GDM1 (cell line): ENCODE measurements around the gene IRF2BP2.

Source experiments
- DNase-seq: peaks from one replicate; lab custom pipeline; 2025; lab: John Stamatoyannopoulos, UW

IRF2BP2 gene

GRCh38 chr1:234634387-234634786 lies 24.4 kb upstream of the IRF2BP2 start:
- DNase-seq, result no peak

DNA sequence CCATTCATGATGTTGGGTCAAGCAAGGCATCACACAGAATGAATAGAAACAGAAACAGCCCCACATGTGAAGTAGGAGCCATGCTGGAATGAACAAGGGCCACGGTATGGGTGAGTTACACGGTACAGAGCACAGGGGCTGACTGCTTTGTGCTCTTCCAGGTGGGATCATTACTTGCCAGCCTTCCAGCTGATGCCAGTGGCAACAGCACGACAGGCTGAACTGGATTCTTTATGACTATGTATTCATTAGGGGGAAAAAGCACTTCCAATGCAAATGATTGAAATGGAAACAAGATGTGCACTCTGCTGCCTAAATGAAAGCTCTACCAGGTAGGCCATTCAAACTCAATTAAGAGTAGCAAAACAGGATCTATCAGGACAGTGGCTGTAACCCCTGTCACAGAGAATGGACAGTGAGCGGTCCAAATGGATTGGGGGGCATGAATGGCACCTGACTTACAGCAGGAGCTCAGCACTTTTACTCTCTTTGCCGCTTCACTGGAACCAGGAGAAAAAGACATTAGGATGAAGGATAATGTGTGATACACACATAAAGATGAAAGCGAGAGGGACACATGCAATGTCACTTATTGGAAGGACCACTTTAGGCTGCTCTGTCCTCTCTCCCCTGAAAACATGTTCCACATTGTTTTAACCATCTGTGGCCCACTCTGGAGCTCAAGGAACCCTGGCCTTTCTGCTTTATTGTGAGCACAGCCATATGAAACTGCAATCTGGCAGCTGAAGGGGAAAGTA lies 23.4 kb upstream of the IRF2BP2 start:
- DNase-seq, result no peak

DNA sequence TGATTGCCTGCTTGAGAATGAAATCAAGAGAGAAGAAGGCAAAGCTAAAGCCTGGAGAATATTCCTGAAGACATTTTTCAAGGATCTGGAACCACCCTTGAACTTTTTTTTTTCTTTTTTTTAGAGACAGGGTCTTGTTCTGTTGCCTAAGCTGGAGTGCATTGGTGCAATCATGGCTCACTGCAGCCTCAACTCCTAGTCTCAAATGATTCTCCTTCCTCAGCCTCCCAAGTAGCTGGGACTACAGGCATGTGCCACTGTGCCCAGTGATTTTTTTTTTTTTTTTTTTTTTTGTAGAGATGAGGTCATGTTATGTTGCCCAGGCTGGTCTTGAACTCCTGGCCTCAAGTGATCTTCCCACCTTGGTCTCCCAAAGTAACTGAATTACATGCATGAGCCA lies 22.2 kb upstream of the IRF2BP2 start:
- DNase-seq, result no peak

GRCh38 chr1:234631721-234632125 lies 21.7 kb upstream of the IRF2BP2 start:
- DNase-seq, result no peak

DNA sequence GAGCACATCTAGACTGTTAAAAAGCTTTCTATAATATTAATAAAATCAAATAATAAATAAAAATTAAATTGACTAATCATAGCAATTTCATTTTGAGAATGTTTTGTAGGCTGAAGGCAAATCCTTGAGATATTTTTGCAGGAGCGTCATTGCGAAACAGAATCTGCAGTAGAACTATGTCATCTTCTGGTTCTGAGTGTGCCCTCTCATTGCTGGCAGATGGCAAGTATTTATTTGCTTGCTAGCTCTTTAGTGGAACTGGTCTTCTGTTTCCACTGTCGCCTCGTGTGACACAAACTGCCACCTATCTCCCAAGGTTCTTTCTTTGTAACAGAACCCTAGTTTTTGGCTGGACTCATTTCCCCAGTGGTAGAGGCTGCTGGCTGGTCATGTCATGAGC lies 19.0 kb upstream of the IRF2BP2 start:
- DNase-seq, result no peak

GRCh38 chr1:234628089-234628488 lies 18.1 kb upstream of the IRF2BP2 start:
- DNase-seq, result no peak

GRCh38 chr1:234627009-234627950 lies 17.3 kb upstream of the IRF2BP2 start:
- no peak for DNase-seq

DNA sequence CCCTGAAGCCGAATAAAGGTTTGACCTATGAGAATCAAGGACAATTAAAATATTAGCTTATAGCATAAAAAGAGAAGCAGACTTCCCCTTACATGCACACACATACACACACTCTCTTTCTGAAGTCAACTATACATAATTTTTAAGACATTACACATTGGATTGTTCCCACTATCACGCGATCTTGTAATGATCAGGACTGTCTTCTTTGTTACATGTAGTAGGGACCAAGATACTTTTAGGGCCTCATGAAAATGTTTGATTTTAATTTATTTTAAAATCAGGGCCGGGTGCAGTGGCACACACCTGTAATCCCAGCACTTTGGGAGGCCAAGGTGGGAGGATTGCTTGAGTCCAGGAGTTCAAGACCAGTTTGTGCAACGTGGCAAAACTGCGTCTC lies 16.4 kb upstream of the IRF2BP2 start:
- no peak for DNase-seq

DNA sequence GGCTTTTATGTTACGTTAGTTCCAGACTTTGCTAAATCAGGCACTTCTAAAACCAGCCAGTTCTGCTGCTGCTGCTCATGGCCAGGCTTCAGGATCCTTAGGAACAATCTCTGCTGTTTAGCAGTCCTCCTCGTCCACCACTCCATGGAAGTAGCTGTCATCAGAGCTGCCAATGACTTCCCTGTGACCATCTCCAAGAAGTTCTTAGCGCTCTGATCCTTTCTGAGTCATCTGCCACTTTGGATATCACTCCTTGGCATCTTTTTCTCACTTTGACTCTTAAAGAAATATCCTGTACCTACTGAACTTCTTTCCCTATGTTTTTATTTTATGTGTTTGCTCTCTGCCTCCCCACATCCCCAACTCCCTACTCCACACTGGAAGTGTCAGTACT lies 14.7 kb upstream of the IRF2BP2 start:
- no peak for DNase-seq

GRCh38 chr1:234621657-234622335 lies 11.8 kb upstream of the IRF2BP2 start:
- DNase-seq, result no peak

- DNase-seq, result no peak
Observed at GRCh38 chr1:234621127-234621468, 11.1 kb upstream of the IRF2BP2 start.

DNA sequence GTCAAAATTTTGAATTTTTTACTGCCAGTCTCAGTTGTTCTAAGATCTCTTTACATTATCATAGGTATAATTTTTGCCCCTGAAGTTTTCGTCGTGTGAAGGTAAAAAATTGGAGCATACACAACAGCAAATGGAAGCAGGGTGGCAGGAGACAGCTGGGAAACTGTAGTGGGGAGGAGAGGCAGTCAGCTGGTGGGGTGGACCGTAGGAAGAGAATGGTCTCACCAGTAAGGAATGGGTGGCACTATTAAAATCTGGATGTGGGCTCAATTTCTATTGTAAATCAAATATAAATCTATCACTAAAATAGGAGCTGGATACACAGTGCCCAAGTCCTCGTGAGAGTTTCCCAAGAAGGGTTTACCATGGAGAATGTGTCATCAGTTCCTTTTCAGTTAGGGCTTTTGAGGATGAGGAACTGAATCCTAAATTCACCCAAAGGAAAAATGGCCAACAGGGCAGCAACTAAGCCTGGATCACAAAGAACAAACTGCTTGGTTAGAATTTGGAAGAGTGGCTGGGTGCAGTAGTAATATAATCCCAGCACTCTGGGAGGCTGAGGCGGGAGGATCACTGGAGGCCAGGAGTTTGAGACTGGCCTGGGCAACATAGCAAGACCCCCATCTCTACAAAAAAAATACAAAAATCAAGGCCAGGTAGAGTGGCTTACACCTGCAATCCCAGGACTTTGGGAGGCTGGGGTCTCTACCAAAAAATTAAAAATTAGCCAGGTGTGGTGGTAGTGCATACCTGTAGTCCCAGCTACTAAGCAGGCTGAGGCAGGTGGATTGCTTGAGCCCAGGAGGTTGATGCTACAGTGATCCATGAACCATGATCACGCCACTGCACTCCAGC lies 10.5 kb upstream of the IRF2BP2 start:
- no peak for DNase-seq

GRCh38 chr1:234619794-234620247 lies 9.8 kb upstream of the IRF2BP2 start:
- no peak for DNase-seq

- DNase-seq, result no peak
Observed at GRCh38 chr1:234619071-234619480, 9.1 kb upstream of the IRF2BP2 start.

DNA sequence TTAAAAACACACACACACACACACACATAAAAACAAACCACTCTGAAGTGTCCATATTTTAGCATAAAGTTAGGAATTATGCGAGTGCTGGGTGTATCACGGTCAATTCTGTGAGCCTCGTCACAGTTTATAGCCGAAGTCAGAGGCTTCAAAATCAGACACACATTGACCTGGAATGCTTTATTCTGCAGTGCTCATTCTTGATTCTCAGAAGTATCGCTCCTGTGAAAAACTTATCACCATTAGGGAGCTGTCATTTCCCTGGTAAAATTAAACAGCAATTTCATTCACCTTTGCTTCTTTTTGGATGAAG lies 8.7 kb upstream of the IRF2BP2 start:
- DNase-seq, result no peak

DNA sequence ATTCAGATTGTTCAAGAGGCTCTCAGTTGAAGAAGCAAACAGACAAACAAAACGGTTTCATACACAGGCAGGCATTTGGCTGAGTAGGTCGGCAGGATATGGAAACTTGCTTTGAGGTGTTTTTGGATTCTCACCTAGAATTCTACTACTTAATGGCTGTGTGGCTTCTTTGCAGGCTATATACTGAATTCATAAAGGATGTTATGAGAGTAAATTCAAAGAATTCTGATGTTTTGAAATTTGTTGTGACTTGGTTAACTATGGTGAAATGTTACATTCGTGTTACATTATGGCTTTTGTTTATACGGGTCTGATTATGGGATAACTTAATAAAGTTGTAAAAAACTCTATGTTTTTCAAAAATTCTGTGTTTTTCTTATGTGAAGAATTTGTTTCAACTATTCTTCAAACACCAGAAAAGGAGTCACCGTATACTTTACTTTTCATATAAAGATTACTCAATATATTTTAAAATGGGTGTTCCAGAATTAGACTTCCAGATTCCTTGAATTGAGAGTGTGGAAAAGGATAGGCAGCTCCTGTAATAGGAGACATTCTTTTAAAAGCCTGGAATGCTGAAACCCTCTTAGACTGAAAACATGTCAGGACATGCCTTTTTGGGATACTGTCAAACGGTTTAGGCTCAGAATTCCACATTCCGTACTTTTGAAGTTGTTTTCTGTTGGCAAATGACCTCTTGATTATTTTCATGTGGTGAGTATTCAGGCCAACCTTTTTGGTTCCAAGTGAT lies 8.2 kb upstream of the IRF2BP2 start:
- DNase-seq, result no peak

- DNase-seq, result no peak
Observed at GRCh38 chr1:234617131-234617985, 7.4 kb upstream of the IRF2BP2 start.

- no peak for DNase-seq
Observed at GRCh38 chr1:234616644-234617043, 6.7 kb upstream of the IRF2BP2 start.

DNA sequence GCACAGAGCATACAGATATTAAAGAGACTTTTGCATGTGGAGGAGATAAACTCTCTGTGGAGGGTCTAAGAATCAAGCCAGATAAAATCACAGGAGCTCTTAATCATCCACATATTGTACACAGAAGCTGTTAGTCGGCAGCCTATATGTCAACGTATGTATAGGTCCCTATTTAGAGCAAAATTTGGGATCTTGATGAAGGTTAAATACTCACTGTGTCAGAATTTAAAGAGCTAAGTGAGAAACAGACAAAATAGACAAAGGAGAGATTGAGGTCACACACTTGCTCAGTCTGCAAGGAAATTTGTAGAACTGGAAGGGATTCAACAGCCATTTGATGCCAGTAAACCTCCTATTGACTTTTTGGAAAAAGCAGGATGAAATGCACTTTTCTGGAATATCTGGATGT lies 4.1 kb upstream of the IRF2BP2 start:
- DNase-seq, result no peak
